ENCODE measurements around the gene KMT2C. TPM values are rescaled to one million over a fixed set of nuclear protein-coding genes. Genes with fewer than 3 reads are reported as not detected.

KMT2C gene
- total RNA-seq, 3 donors from 2014 or later (not counting 1 experiment from before 2014, with no cell fraction given), result 159 to 177 (median 167) TPM

GRCh38 chr7:152103066-152103465 lies 332.7 kb downstream of the KMT2C start:
- Mint-ChIP-seq H3K27ac (no peak overlapping the region), H3K36me3 (peaks cover 10% of the 10 kb centered on the region), H3K4me1 (no peaks in the 10 kb centered on the region), H3K4me3 (no peak overlapping the region), H3K27me3 (ENCODE audit: low read depth in 2 of 2) (no peaks in the 10 kb centered on the region), H3K9me3 (no peaks in the 10 kb centered on the region)
- no peaks in the 10 kb centered on the region for H3K27me3 ChIP-seq (ENCODE audit: control insufficient read depth, insufficient read depth, low read length)
- DNase-seq (no peak), ATAC-seq (no peak)
- no peak overlapping the region for H3K27ac ChIP-seq (ENCODE audit: low read length)
- intact Hi-C loops (cut with micrococcal nuclease), result no loop called here
- 88% methylated on average over 6 of the region's 7 CpGs for WGBS (ENCODE audit: insufficient coverage)
- no peak overlapping the region for H3K4me3 ChIP-seq (ENCODE audit: low read length)
- no peaks in the 10 kb centered on the region for H3K9me3 ChIP-seq (ENCODE audit: control insufficient read depth, insufficient read depth, low read length)
- H3K36me3 ChIP-seq (ENCODE audit: control insufficient read depth, insufficient read depth, low read length), result peaks cover 33% of the 10 kb centered on the region
- no peaks in the 10 kb centered on the region for H3K4me1 ChIP-seq (ENCODE audit: control insufficient read depth, insufficient read depth, low read length)
- TF ChIP-seq CTCF (IDR thresholded peaks at IDR 0.05), result no peak

DNA sequence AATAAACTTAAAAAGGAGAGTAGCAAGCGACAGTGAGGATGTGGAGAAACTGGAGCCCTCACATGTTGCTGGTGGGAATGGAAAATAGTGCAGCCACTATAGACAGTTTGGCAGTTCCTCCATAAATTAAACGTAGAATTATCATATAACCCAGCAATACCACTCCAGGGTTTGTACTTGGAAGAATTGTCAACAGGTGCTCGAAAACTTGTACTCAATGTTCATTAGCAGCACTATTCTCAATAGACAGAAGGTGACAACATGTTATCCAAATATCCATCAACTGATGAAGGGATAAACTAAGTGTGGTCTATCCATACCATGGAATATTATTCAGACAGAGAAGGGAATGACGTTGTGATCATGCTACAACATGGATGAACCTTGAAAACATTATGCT lies 338.5 kb downstream of the KMT2C start:
- no peak for TF ChIP-seq CTCF (IDR thresholded peaks at IDR 0.05)

DNA sequence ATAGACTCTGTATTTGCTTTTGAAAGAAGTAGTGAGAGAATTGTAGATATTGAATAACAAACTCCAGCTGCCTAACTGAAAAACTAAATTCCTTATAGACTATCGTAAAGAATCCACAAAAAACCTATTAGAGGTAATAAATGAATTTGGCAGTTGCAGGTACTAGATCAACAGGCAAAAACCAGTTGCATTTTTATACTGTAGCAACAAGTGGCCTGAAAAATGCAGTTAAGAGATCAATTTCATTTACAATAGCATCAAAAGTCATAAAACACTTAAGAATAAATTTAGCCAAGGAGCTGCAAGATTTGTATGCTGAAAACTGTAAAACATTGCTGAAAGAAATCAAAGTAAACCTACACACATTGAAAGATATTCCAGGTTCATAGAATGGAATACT lies 340.0 kb downstream of the KMT2C start:
- Mint-ChIP-seq H3K9me3 (no peaks in the 10 kb centered on the region), H3K4me1 (peaks cover 8 to 18% of the 10 kb centered on the region in 2 donors), H3K4me3 (no peak overlapping the region), H3K36me3 (peaks cover 6% of the 10 kb centered on the region), H3K27me3 (ENCODE audit: low read depth in 2 of 2) (no peaks in the 10 kb centered on the region), H3K27ac (no peak overlapping the region)
- DNase-seq (no peak), ATAC-seq (no peak)
- Histone ChIP-seq H3K4me1 (ENCODE audit: control insufficient read depth, insufficient read depth, low read length) (no peaks in the 10 kb centered on the region), H3K36me3 (ENCODE audit: control insufficient read depth, insufficient read depth, low read length) (peaks cover 3% of the 10 kb centered on the region), H3K27me3 (ENCODE audit: control insufficient read depth, insufficient read depth, low read length) (no peaks in the 10 kb centered on the region), H3K9me3 (ENCODE audit: control insufficient read depth, insufficient read depth, low read length) (no peaks in the 10 kb centered on the region), H3K4me3 (ENCODE audit: low read length) (no peak overlapping the region), H3K27ac (ENCODE audit: low read length) (no peak overlapping the region)
- intact Hi-C loops (cut with micrococcal nuclease), result no loop called here
- TF ChIP-seq CTCF (IDR thresholded peaks at IDR 0.05), result no peak
- WGBS (ENCODE audit: insufficient coverage), result no CpG with 5 or more reads among the region's 1 CpG

More for the DNA sequence above, 338.5 kb downstream of the KMT2C start:
- DNase-seq (no peak), ATAC-seq (no peak)
- peaks cover 6% of the 10 kb centered on the region for H3K36me3 Mint-ChIP-seq
- intact Hi-C loops (cut with micrococcal nuclease), result no loop called here
- H3K4me3 Mint-ChIP-seq, result no peak overlapping the region
- Histone ChIP-seq H3K36me3 (ENCODE audit: control insufficient read depth, insufficient read depth, low read length) (peaks cover 9% of the 10 kb centered on the region), H3K4me1 (ENCODE audit: control insufficient read depth, insufficient read depth, low read length) (no peaks in the 10 kb centered on the region), H3K4me3 (ENCODE audit: low read length) (no peak overlapping the region), H3K9me3 (ENCODE audit: control insufficient read depth, insufficient read depth, low read length) (no peaks in the 10 kb centered on the region), H3K27me3 (ENCODE audit: control insufficient read depth, insufficient read depth, low read length) (no peaks in the 10 kb centered on the region), H3K27ac (ENCODE audit: low read length) (no peak overlapping the region)
- no peak overlapping the region for H3K27ac Mint-ChIP-seq
- H3K9me3 Mint-ChIP-seq, result no peaks in the 10 kb centered on the region
- no peaks in the 10 kb centered on the region for H3K27me3 Mint-ChIP-seq (ENCODE audit: low read depth in 2 of 2)
- WGBS (ENCODE audit: insufficient coverage), result 86% methylated on average over 4 of the region's 4 CpGs
- H3K4me1 Mint-ChIP-seq, result peaks cover 6 to 10% of the 10 kb centered on the region in 2 donors

DNA sequence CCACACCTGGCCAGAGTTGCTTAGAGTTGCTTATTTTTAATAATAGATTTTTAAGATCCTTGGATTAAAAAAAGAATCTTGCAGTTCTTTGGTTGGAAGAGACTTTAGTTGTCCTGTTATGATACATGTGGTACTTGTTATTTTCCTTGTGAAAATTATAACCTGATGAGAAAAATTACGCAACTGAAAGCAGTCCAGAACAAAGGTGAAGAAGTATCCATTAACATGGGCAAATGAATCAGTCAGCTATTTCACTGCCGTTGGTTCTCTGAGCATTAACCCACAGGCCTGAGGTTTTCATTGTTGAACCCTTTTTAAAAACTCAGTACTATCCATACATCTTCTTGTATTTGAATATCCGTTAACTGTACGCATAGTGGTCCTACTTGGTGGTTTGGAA lies 342.1 kb downstream of the KMT2C start:
- H3K27ac Mint-ChIP-seq, result no peak overlapping the region
- H3K36me3 Mint-ChIP-seq, result peaks cover 6% of the 10 kb centered on the region

More for the DNA sequence above, 342.1 kb downstream of the KMT2C start:
- Mint-ChIP-seq H3K27me3 (ENCODE audit: low read depth in 2 of 2) (no peaks in the 10 kb centered on the region), H3K9me3 (peaks cover 0 to 2% of the 10 kb centered on the region in 2 donors), H3K4me3 (no peak overlapping the region), H3K4me1 (peaks cover 11 to 22% of the 10 kb centered on the region in 2 donors)
- WGBS (ENCODE audit: insufficient coverage), result 94% methylated on average over 2 of the region's 4 CpGs
- intact Hi-C loops (cut with micrococcal nuclease), result no loop called here
- peaks cover 10% of the 10 kb centered on the region for H3K9me3 ChIP-seq (ENCODE audit: control insufficient read depth, insufficient read depth, low read length)
- H3K27me3 ChIP-seq (ENCODE audit: control insufficient read depth, insufficient read depth, low read length), result no peaks in the 10 kb centered on the region
- DNase-seq (no peak), ATAC-seq (no peak)
- no peak overlapping the region for H3K27ac ChIP-seq (ENCODE audit: low read length)
- H3K36me3 ChIP-seq (ENCODE audit: control insufficient read depth, insufficient read depth, low read length), result peaks cover 3% of the 10 kb centered on the region
- no peaks in the 10 kb centered on the region for H3K4me1 ChIP-seq (ENCODE audit: control insufficient read depth, insufficient read depth, low read length)
- H3K4me3 ChIP-seq (ENCODE audit: low read length), result no peak overlapping the region
- no peak for TF ChIP-seq CTCF (IDR thresholded peaks at IDR 0.05)

Data from natural killer cell (primary cell).